GM13977 (cell line): Measurements from ENCODE around the gene HOXB6.

Experiments
- DNase-seq: peaks from one replicate; pipeline ENCODE4 v3.0.0; 2012; ENCODE audit warnings: low spot score
- in situ Hi-C: fragments of 300-500 bp; cut with MboI; formaldehyde crosslinking; loops from one replicate; pipeline ENCODE4 v1.12.0; 2022; ENCODE audit warnings: low sequenced_read_pairs, low pct_unique_long_range_greater_than_20kb, mixed read lengths, inconsistent platforms; ENCODE audit not compliant: unreplicated experiment
- TF ChIP-seq, protein P1 (sequence below): IDR thresholded peaks from 2 replicates; pipeline ENCODE4 v1.5.1; 2012; ENCODE audit warnings: mild to moderate bottlenecking, control low read depth; ENCODE audit not compliant: insufficient read depth; ENCODE audit errors: extremely low read depth, missing control alignments

The HOXB6 gene

DNA sequence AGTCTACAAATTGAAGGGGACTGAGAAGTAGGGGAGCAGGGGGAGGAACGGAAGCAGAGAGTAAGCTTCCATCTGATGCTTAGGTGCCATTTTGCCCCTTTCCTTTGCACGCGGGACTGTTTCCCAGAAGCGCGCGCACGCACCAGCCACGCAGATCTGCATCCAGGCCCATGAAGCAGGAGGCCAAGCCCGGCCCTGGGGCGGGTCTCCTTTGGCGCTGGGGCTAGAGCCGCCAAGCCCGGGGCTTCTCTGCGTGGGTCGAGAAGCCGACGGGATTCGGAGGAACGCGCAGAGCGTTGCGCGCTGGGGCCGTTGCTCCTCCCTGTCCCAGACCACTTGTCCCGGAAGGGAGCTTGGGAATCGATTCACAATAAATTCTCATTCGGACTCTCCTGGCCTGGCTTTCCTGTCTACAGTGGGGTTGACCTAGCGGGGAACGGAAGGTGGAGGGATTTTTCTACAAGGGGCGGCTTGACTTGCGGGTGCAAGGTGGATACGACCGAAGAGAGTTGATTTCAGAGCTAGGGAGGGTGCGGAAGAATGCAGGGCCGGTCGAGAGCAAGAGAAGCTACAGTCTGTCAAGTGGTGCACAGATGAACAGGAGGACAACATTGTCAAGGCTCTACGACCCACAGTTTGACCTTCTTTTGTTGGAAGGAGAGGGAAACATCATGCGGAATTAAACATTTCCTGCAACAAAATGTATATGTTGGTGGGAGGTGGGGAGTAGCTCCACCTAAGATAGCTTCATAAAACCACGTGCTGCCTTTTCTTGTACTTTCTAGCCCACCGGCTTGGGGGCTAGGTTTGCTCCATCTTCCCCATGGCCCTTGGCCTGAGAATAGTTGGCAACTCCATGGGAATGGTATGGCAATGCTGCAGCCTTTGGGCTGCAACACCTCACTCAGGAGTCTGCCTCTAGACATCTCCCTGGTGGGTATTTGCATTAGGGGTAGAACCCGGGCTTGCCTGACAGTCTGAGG is 16.9 kb upstream of the HOXB6 start:
- TF ChIP-seq, protein P1, sequence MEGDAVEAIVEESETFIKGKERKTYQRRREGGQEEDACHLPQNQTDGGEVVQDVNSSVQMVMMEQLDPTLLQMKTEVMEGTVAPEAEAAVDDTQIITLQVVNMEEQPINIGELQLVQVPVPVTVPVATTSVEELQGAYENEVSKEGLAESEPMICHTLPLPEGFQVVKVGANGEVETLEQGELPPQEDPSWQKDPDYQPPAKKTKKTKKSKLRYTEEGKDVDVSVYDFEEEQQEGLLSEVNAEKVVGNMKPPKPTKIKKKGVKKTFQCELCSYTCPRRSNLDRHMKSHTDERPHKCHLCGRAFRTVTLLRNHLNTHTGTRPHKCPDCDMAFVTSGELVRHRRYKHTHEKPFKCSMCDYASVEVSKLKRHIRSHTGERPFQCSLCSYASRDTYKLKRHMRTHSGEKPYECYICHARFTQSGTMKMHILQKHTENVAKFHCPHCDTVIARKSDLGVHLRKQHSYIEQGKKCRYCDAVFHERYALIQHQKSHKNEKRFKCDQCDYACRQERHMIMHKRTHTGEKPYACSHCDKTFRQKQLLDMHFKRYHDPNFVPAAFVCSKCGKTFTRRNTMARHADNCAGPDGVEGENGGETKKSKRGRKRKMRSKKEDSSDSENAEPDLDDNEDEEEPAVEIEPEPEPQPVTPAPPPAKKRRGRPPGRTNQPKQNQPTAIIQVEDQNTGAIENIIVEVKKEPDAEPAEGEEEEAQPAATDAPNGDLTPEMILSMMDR, result no peak
- DNase-seq, result no peak
- in situ Hi-C loops, result no loop called here

GRCh38 chr17:48620461-48621139 is 15.8 kb upstream of the HOXB6 start:
- in situ Hi-C loops, result no loop called here
- TF ChIP-seq, protein P1, result no peak

DNA sequence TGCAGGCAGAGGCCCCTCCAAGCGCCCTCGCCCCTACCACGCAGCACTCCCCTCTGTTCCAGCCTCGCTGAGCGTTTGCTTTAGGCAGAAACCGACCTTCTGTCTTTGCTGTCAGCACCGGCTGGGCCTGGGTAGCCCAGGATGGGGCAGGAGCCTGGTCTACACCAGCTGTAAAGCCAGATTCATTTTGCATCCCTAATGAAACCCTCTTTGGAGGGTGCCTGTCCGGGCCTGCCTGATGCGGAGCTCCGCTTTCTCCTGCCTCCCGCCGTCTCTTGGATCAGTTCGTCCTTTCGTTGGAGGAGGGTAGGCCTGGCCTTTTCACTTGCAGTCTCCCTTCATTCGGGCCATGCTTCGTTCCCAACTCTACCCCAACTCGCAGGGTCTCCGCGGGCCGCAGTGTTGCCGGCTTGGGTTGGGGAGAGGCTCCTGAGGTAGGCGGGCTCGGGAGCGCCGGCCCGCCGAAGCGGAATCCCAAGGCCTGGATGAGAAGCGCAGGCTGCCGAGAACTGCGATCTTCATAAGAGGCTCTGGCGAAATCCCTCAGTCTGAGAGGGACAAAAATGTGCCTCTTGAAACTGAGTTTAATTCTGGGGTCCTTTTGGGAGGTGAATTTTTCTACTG is 15.2 kb upstream of the HOXB6 start:
- TF ChIP-seq, protein P1, result no peak
- DNase-seq, result no peak
- in situ Hi-C loops, result loop anchor here (10.0 kb wide), 1 partner anchor 105 kb away; the partner anchor contains the start of genes HOXB13, PRAC1 and PRAC2

More at GRCh38 chr17:48620461-48621139, 15.8 kb upstream of the HOXB6 start:
- no peak for DNase-seq

DNA sequence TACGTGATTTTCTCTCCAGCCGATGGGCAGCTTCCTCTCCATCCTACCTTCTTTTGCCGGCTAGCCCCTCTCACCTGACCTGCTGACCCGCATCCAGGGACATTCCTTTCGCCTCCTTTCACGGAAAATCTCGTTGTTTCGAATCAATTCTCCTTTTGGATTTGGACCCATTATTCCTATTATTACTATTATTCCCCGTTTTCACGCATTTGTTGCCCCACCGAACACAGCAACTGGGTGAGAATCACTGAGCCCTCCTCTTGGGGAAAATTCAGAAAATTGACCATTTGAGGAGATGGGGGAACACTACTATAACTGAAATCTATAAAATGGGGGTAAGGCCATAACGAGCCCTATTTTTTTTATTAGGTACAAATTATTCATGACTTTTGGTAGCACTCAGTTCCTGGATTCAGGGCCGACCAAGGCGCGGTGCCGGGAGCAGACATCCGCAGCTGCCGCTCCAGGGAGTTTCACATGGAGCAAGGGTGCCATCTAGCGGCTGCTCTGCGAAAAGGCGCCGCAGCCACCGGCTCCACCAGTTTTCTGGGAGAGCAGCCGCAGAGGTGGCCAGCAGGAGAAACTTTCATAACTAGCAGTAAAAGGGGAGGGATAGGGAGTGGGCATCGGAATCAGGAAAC is 13.6 kb upstream of the HOXB6 start:
- in situ Hi-C loops, result loop anchor here (10.0 kb wide), 1 partner anchor 106 kb away; the partner anchor contains the start of genes HOXB13, PRAC1 and PRAC2
- TF ChIP-seq, protein P1, result peak; percentile 92
- DNase-seq, result peak; percentile 95

GRCh38 chr17:48617471-48618255 is 12.9 kb upstream of the HOXB6 start:
- in situ Hi-C loops, result loop anchor here (10.0 kb wide), 1 partner anchor 107 kb away; the partner anchor contains the start of genes HOXB13, PRAC1 and PRAC2
- TF ChIP-seq, protein P1, result no peak
- DNase-seq, result no peak
